ENCODE data around the gene RYR2. TPM values are rescaled to one million over a fixed set of nuclear protein-coding genes. Genes with fewer than 3 reads are reported as not detected.

Gene RYR2
- total RNA-seq, 1 experiment from 2014 or later, result 0.03 TPM

DNA sequence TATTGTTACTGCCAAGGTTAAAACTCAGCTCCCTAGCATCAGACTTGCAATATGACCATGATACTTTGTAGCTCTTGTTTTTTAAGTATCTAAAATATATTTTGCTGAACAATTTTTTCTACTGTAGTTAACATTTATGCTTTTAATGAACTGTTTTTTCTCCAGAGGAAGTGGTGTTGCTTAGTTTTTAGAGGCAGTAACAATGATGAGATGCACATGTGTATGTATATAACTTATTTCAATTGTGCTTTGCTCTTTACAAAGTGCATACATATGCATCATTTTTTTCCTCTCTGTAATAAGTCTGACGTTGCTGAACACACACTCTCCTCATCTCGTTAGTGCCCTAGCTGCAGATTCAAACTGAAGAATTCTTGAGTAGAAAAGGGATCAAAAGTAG is 430.0 kb downstream of the RYR2 start:
- TF ChIP-seq, protein P1, sequence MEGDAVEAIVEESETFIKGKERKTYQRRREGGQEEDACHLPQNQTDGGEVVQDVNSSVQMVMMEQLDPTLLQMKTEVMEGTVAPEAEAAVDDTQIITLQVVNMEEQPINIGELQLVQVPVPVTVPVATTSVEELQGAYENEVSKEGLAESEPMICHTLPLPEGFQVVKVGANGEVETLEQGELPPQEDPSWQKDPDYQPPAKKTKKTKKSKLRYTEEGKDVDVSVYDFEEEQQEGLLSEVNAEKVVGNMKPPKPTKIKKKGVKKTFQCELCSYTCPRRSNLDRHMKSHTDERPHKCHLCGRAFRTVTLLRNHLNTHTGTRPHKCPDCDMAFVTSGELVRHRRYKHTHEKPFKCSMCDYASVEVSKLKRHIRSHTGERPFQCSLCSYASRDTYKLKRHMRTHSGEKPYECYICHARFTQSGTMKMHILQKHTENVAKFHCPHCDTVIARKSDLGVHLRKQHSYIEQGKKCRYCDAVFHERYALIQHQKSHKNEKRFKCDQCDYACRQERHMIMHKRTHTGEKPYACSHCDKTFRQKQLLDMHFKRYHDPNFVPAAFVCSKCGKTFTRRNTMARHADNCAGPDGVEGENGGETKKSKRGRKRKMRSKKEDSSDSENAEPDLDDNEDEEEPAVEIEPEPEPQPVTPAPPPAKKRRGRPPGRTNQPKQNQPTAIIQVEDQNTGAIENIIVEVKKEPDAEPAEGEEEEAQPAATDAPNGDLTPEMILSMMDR (IDR thresholded peaks at IDR 0.05), result no peak
- TF ChIP-seq SIN3A (IDR thresholded peaks at IDR 0.05; ENCODE audit: borderline replicate concordance, insufficient read depth, low read depth, low read length), result no peak
- no peak for TF ChIP-seq POLR2AphosphoS5 (IDR thresholded peaks at IDR 0.05; ENCODE audit: low read depth, low read length)
- TF ChIP-seq, protein P2, sequence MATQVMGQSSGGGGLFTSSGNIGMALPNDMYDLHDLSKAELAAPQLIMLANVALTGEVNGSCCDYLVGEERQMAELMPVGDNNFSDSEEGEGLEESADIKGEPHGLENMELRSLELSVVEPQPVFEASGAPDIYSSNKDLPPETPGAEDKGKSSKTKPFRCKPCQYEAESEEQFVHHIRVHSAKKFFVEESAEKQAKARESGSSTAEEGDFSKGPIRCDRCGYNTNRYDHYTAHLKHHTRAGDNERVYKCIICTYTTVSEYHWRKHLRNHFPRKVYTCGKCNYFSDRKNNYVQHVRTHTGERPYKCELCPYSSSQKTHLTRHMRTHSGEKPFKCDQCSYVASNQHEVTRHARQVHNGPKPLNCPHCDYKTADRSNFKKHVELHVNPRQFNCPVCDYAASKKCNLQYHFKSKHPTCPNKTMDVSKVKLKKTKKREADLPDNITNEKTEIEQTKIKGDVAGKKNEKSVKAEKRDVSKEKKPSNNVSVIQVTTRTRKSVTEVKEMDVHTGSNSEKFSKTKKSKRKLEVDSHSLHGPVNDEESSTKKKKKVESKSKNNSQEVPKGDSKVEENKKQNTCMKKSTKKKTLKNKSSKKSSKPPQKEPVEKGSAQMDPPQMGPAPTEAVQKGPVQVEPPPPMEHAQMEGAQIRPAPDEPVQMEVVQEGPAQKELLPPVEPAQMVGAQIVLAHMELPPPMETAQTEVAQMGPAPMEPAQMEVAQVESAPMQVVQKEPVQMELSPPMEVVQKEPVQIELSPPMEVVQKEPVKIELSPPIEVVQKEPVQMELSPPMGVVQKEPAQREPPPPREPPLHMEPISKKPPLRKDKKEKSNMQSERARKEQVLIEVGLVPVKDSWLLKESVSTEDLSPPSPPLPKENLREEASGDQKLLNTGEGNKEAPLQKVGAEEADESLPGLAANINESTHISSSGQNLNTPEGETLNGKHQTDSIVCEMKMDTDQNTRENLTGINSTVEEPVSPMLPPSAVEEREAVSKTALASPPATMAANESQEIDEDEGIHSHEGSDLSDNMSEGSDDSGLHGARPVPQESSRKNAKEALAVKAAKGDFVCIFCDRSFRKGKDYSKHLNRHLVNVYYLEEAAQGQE (IDR thresholded peaks at IDR 0.05; ENCODE audit: insufficient read depth in 1 of 2, low read depth in 2 of 2, low read length in 1 of 2), result no peak
- TF ChIP-seq TCF7L2 (IDR thresholded peaks at IDR 0.05; ENCODE audit: low read depth, low read length), result no peak
- Histone ChIP-seq H3K27ac (ENCODE audit: low read length) (no peak overlapping the region), H3K36me3 (ENCODE audit: control insufficient read depth, insufficient read depth, low read length) (no peaks in the 10 kb centered on the region), H3K4me1 (ENCODE audit: control insufficient read depth, insufficient read depth, low read length) (no peaks in the 10 kb centered on the region), H3K4me3 (ENCODE audit: low read depth in 2 of 2, low read length in 2 of 2) (no peak overlapping the region), H3K27me3 (ENCODE audit: control insufficient read depth, insufficient read depth, low read length) (no peaks in the 10 kb centered on the region), H3K9me3 (ENCODE audit: control insufficient read depth, insufficient read depth, low read depth, low read length) (no peaks in the 10 kb centered on the region)
- intact Hi-C loops (cut with micrococcal nuclease; ENCODE audit: unreplicated experiment), result no loop called here
- CTCF ChIA-PET, result interaction anchor here (0.7 kb wide), 1 partner anchor 479 kb away, joined by 4 read pairs; no protein-coding TSS in a partner anchor
- BruUV-seq (replicated peaks), result no TSS peak
- in situ Hi-C loops (cut with HindIII; ENCODE audit: low pct_unique_long_range_greater_than_20kb, low sequenced_read_pairs), result no loop called here
- ATAC-seq (no peak), DNase-seq (ENCODE audit: low read depth, low spot score) (no peak)
- POLR2A ChIA-PET, result no interaction called here

DNA sequence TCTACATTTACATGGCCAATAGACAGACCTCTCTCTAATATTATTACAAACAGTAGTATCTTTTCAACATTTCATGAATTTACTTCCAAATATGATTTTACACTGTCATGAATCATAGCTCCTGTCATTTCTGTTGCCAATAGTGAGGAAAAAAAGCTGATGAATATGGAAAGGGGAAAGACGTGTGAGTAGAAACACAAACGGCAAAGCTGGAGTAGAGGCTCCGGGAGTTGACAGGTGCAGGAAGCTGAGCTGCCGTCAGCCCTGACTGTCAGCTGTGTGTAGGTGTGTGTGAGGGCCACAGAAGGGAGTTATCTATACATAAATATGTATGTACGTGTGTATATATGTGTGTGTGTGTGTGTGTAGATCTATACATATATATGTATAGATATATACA is 431.9 kb downstream of the RYR2 start:
- in situ Hi-C loops (cut with HindIII; ENCODE audit: low pct_unique_long_range_greater_than_20kb, low sequenced_read_pairs), result no loop called here
- ChIA-PET POLR2A (no interaction called here), CTCF (no interaction called here)
- H3K4me1 ChIP-seq (ENCODE audit: control insufficient read depth, insufficient read depth, low read length), result no peaks in the 10 kb centered on the region
- H3K27ac ChIP-seq (ENCODE audit: low read length), result no peak overlapping the region
- TF ChIP-seq, protein P1 (IDR thresholded peaks at IDR 0.05), result no peak
- no peak for TF ChIP-seq TCF7L2 (IDR thresholded peaks at IDR 0.05; ENCODE audit: low read depth, low read length)
- no peak for TF ChIP-seq SIN3A (IDR thresholded peaks at IDR 0.05; ENCODE audit: borderline replicate concordance, insufficient read depth, low read depth, low read length)
- TF ChIP-seq, protein P2 (IDR thresholded peaks at IDR 0.05; ENCODE audit: insufficient read depth in 1 of 2, low read depth in 2 of 2, low read length in 1 of 2), result no peak
- TF ChIP-seq POLR2AphosphoS5 (IDR thresholded peaks at IDR 0.05; ENCODE audit: low read depth, low read length), result no peak
- H3K27me3 ChIP-seq (ENCODE audit: control insufficient read depth, insufficient read depth, low read length), result no peaks in the 10 kb centered on the region; the same call in 1 of the 2 replicates
- BruUV-seq (replicated peaks), result no TSS peak
- H3K9me3 ChIP-seq (ENCODE audit: control insufficient read depth, insufficient read depth, low read depth, low read length), result no peaks in the 10 kb centered on the region
- no peak for ATAC-seq
- no peak for DNase-seq (ENCODE audit: low read depth, low spot score)
- H3K4me3 ChIP-seq (ENCODE audit: low read depth in 2 of 2, low read length in 2 of 2), result no peak overlapping the region
- H3K36me3 ChIP-seq (ENCODE audit: control insufficient read depth, insufficient read depth, low read length), result no peaks in the 10 kb centered on the region
- intact Hi-C loops (cut with micrococcal nuclease; ENCODE audit: unreplicated experiment), result no loop called here

Measured in Panc1 (cell line).